Colonic mucosa (tissue), 4 donors: ENCODE measurements around the gene COA5. TPM values are rescaled to one million over a fixed set of nuclear protein-coding genes. Genes with fewer than 3 reads are reported as not detected.

Source experiments
- DNase-seq: peaks from one replicate; pipeline ENCODE4 v3.0.0-alpha.2; 2020
- H3K27ac ChIP-seq: fragments of 200-600 bp; one replicate; pipeline ENCODE4 v1.8.0; 2021
- H3K27me3 ChIP-seq: fragments of 200-600 bp; one replicate; pipeline ENCODE4 v1.8.0; 2021
- H3K36me3 ChIP-seq: fragments of 200-600 bp; one replicate; pipeline ENCODE4 v1.8.0; 2021
- H3K4me1 ChIP-seq: fragments of 200-600 bp; one replicate; pipeline ENCODE4 v1.8.0; 2021; ENCODE audit warnings: mild to moderate bottlenecking
- H3K4me3 ChIP-seq: fragments of 200-600 bp; one replicate; pipeline ENCODE4 v1.8.0; 2021
- H3K9ac ChIP-seq, 2 donors: one replicate each; pipeline ENCODE4 v1.7.0; 2013; ENCODE audit warnings: control low read depth in 2 of 2, low read depth in 2 of 2, low read length in 2 of 2
- H3K9me3 ChIP-seq: fragments of 200-600 bp; one replicate; pipeline ENCODE4 v1.8.0; 2021
- intact Hi-C: fragments of 100-400 bp; cut with DNase I; formaldehyde crosslinking; loops from one replicate; pipeline ENCODE4 v1.14.1; 2022
- total RNA-seq, 2 donors: library from RNA; stranded (reverse); fragmentation: NEBNext Ultra II Directional in 1 of 2; extraction: Animal tissue kit (Norgen Biotek cat#: 25700) in 1 of 2; gene quantifications; one replicate each; pipeline ENCODE4 v1.2.1, GENCODE V29; 2021
- TF ChIP-seq, protein P1 (sequence below): fragments of 200-600 bp; IDR thresholded peaks from one replicate; pipeline ENCODE4 v1.8.0; 2022; ENCODE audit warnings: antibody characterized with exemption, mild to moderate bottlenecking
- donor health status: healthy.
- donor health status: DM: no; HTN: no; CAD: no.
- donor health status: DM: no; HTN: no; CAD: no.

COA5 gene
- total RNA-seq, 2 donors from 2014 or later, result 23.5 to 27.1 TPM

- H3K9me3 ChIP-seq, result no peaks in the 10 kb centered on the region
- intact Hi-C loops, result no loop called here
- TF ChIP-seq, protein P1, sequence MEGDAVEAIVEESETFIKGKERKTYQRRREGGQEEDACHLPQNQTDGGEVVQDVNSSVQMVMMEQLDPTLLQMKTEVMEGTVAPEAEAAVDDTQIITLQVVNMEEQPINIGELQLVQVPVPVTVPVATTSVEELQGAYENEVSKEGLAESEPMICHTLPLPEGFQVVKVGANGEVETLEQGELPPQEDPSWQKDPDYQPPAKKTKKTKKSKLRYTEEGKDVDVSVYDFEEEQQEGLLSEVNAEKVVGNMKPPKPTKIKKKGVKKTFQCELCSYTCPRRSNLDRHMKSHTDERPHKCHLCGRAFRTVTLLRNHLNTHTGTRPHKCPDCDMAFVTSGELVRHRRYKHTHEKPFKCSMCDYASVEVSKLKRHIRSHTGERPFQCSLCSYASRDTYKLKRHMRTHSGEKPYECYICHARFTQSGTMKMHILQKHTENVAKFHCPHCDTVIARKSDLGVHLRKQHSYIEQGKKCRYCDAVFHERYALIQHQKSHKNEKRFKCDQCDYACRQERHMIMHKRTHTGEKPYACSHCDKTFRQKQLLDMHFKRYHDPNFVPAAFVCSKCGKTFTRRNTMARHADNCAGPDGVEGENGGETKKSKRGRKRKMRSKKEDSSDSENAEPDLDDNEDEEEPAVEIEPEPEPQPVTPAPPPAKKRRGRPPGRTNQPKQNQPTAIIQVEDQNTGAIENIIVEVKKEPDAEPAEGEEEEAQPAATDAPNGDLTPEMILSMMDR, result no peak
- H3K27ac ChIP-seq, result no peak overlapping the region
- H3K36me3 ChIP-seq, result no peaks in the 10 kb centered on the region
- peak; percentile 15 for DNase-seq
- no peak overlapping the region for H3K4me3 ChIP-seq
- no peaks in the 10 kb centered on the region for H3K27me3 ChIP-seq
- H3K4me1 ChIP-seq, result no peaks in the 10 kb centered on the region
- no peak overlapping the region for H3K9ac ChIP-seq
Observed at GRCh38 chr2:98583276-98583675, 25.0 kb downstream of the COA5 start.

GRCh38 chr2:98582523-98582922 lies 25.8 kb downstream of the COA5 start:
- no peak overlapping the region for H3K4me3 ChIP-seq
- H3K36me3 ChIP-seq, result no peaks in the 10 kb centered on the region
- no peaks in the 10 kb centered on the region for H3K4me1 ChIP-seq
- intact Hi-C loops, result no loop called here
- H3K27me3 ChIP-seq, result no peaks in the 10 kb centered on the region
- no peak overlapping the region for H3K9ac ChIP-seq
- no peak overlapping the region for H3K27ac ChIP-seq
- no peaks in the 10 kb centered on the region for H3K9me3 ChIP-seq
- TF ChIP-seq, protein P1, result no peak
- peak; percentile 6 for DNase-seq

GRCh38 chr2:98580656-98581284 lies 27.5 kb downstream of the COA5 start:
- DNase-seq, result no peak
- Histone ChIP-seq H3K9ac (no peak overlapping the region), H3K27ac (no peak overlapping the region), H3K36me3 (no peaks in the 10 kb centered on the region), H3K4me3 (no peak overlapping the region), H3K9me3 (no peaks in the 10 kb centered on the region), H3K27me3 (no peaks in the 10 kb centered on the region), H3K4me1 (no peaks in the 10 kb centered on the region)
- intact Hi-C loops, result no loop called here
- TF ChIP-seq, protein P1, result no peak

DNA sequence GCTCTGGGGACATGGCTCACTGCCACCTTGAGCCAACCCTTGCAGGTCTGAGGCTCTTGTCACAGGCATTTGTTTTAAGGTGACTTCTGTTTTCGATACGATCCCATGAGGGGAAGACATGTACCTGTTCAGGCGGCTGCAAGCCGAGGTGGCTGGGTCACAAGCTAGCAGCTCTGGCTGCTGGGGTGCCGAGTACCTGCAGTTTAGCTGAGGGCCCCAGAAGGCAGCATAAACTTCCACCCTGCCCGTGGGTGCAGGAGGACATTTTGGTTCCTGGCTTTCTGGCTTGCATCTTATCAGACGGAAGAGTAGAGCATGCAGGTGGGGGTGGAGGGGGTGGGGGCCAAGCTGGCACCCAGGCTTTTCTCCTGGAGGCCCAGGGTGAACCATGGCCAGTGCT lies 28.4 kb downstream of the COA5 start:
- Histone ChIP-seq H3K9me3 (no peaks in the 10 kb centered on the region), H3K27ac (no peak overlapping the region), H3K4me3 (no peak overlapping the region), H3K36me3 (no peaks in the 10 kb centered on the region), H3K4me1 (no peaks in the 10 kb centered on the region), H3K9ac (no peak overlapping the region), H3K27me3 (no peaks in the 10 kb centered on the region)
- intact Hi-C loops, result no loop called here
- TF ChIP-seq, protein P1, result no peak
- no peak for DNase-seq

- Histone ChIP-seq H3K9me3 (no peaks in the 10 kb centered on the region), H3K4me1 (no peaks in the 10 kb centered on the region), H3K36me3 (no peaks in the 10 kb centered on the region), H3K27ac (no peak overlapping the region), H3K9ac (no peak overlapping the region), H3K4me3 (no peak overlapping the region), H3K27me3 (no peaks in the 10 kb centered on the region)
- intact Hi-C loops, result no loop called here
- peak; percentile 2 for DNase-seq
- TF ChIP-seq, protein P1, result no peak
Observed at GRCh38 chr2:98578231-98578630, 30.1 kb downstream of the COA5 start.
